Trophoblast cell (in vitro differentiated cells and primary cell): ENCODE data around the gene ZC3H18.
A peak's percentile ranks its signal among the peaks of the same experiment; 100 is the strongest.

Experiments used
- DNase-seq, 2 donors: peaks; one replicate each; pipeline ENCODE4 v3.0.0-alpha.2; 2016
- H2AFZ ChIP-seq: 2 replicates; pipeline ENCODE4 v1.6.1; 2013; ENCODE audit warnings: low read length, moderate library complexity, mild to moderate bottlenecking; ENCODE audit not compliant: insufficient read depth, poor library complexity
- H2AK5ac ChIP-seq: 2 replicates; pipeline ENCODE4 v1.6.1; 2013; ENCODE audit warnings: mild to moderate bottlenecking, low read length
- H2BK120ac ChIP-seq: 2 replicates; pipeline ENCODE4 v1.6.1; 2013; ENCODE audit warnings: low read length, mild to moderate bottlenecking, moderate library complexity; ENCODE audit not compliant: insufficient read depth, poor library complexity
- H2BK12ac ChIP-seq: 2 replicates; pipeline ENCODE4 v1.6.1; 2013; ENCODE audit warnings: mild to moderate bottlenecking, low read length, moderate library complexity
- H2BK5ac ChIP-seq: 2 replicates; pipeline ENCODE4 v1.6.1; 2013; ENCODE audit warnings: low read length, low read depth, moderate library complexity, mild to moderate bottlenecking; ENCODE audit not compliant: poor library complexity
- H3K14ac ChIP-seq: 2 replicates; pipeline ENCODE4 v1.6.1; 2013; ENCODE audit warnings: mild to moderate bottlenecking, low read length
- H3K18ac ChIP-seq: 2 replicates; pipeline ENCODE4 v1.6.1; 2013; ENCODE audit warnings: mild to moderate bottlenecking, low read length
- H3K23ac ChIP-seq: 2 replicates; pipeline ENCODE4 v1.6.1; 2013; ENCODE audit warnings: low read length
- H3K27ac ChIP-seq: 2 replicates; pipeline ENCODE4 v1.5.1; 2013; ENCODE audit warnings: low read depth, mild to moderate bottlenecking, inconsistent platforms, low read length, moderate library complexity
- H3K27me3 ChIP-seq: 2 replicates; pipeline ENCODE4 v1.6.1; 2013; ENCODE audit warnings: inconsistent platforms, mild to moderate bottlenecking, low read length, moderate library complexity; ENCODE audit not compliant: insufficient read depth
- H3K36me3 ChIP-seq, 2 experiments: 1 replicate in 1 of 2; 2 replicates in 1 of 2; pipeline ENCODE4 v1.6.1; 2013; ENCODE audit warnings: low read length in 2 of 2, mild to moderate bottlenecking in 2 of 2, moderate library complexity in 1 of 2; ENCODE audit not compliant: insufficient read depth in 2 of 2, control insufficient read depth in 1 of 2
- H3K4ac ChIP-seq: 2 replicates; pipeline ENCODE4 v1.6.1; 2013; ENCODE audit warnings: low read depth, mild to moderate bottlenecking, low read length, moderate library complexity
- H3K4me1 ChIP-seq, 2 experiments: 1 replicate in 1 of 2; 2 replicates in 1 of 2; pipeline ENCODE4 v1.6.1; 2013; ENCODE audit warnings: low read length in 2 of 2, mild to moderate bottlenecking in 2 of 2, moderate library complexity in 1 of 2; ENCODE audit not compliant: insufficient read depth in 2 of 2, control insufficient read depth in 1 of 2
- H3K4me2 ChIP-seq: 2 replicates; pipeline ENCODE4 v1.6.1; 2013; ENCODE audit warnings: inconsistent platforms, mild to moderate bottlenecking, low read length, moderate library complexity
- H3K4me3 ChIP-seq: 2 replicates; pipeline ENCODE4 v1.5.1; 2013; ENCODE audit warnings: mild to moderate bottlenecking, low read depth, low read length, inconsistent platforms
- H3K79me1 ChIP-seq: one replicate; pipeline ENCODE4 v1.6.1; 2013; ENCODE audit warnings: low read length
- H3K79me2 ChIP-seq: 2 replicates; pipeline ENCODE4 v1.6.1; 2013; ENCODE audit warnings: low read length, mild to moderate bottlenecking; ENCODE audit not compliant: control insufficient read depth, insufficient read depth, poor library complexity
- H3K9ac ChIP-seq: 2 replicates; pipeline ENCODE4 v1.6.1; 2013; ENCODE audit warnings: mild to moderate bottlenecking, low read length
- H3K9me3 ChIP-seq: 2 replicates; pipeline ENCODE4 v1.6.1; 2013; ENCODE audit warnings: low read depth, mild to moderate bottlenecking, control low read depth, inconsistent platforms, low read length; ENCODE audit not compliant: insufficient read depth
- H4K12ac ChIP-seq: 2 replicates; pipeline ENCODE4 v1.6.1; 2013; ENCODE audit warnings: low read depth, mild to moderate bottlenecking, low read length, moderate library complexity
- H4K8ac ChIP-seq: 2 replicates; pipeline ENCODE4 v1.6.1; 2013; ENCODE audit warnings: low read depth, mild to moderate bottlenecking, low read length, moderate library complexity
- H4K91ac ChIP-seq: one replicate; pipeline ENCODE4 v1.6.1; 2013; ENCODE audit warnings: low read depth, mild to moderate bottlenecking, low read length, moderate library complexity
- WGBS: extraction: QIAGEN DNeasy Blood & Tissue Kit; methylation state at CpG from one replicate; pipeline ENCODE4 v1.1.7; 2013; ENCODE audit warnings: missing lambda C conversion rate; ENCODE audit not compliant: insufficient read length, insufficient coverage; ENCODE audit errors: extremely low coverage; 5-methylcytosine and 5-hydroxymethylcytosine counted together

Gene ZC3H18

DNA sequence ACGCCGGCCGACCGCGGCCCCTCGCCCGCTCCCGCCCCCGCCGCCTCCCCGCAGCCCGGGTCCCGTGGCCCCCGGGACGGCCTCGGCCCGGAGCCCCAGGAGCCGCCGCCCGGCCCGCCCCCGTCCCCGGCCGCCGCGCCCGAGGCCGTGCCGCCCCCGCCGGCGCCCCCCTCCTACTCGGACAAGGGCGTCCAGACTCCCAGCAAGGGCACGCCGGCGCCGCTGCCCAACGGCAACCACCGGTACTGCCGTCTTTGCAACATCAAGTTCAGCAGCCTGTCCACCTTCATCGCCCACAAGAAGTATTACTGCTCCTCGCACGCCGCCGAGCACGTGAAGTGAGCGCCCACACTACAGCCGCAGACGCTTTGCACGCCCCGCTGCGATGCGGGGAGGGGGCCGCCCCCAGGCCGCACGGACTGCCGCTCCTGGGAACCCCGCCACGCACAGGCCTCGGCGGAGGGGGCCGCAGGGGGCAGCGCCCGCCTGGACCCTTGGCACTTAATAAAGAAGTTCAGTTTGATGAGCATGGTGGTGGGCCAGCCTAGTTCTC is 35.5 kb upstream of the ZC3H18 start:
- Histone ChIP-seq H3K9ac (peak overlapping the region; percentile 87), H3K9me3 (peaks cover 4% of the 10 kb centered on the region), H3K27me3 (no peaks in the 10 kb centered on the region), H3K4ac (peak overlapping the region; percentile 63), H3K14ac (peak overlapping the region; percentile 71), H3K23ac (no peak overlapping the region), H2AFZ (peak overlapping the region; percentile 33), H3K4me2 (peak overlapping the region; percentile 70), H3K4me3 (peak overlapping the region; percentile 85), H3K27ac (no peak overlapping the region), H3K36me3 (peaks cover 9 to 11% of the 10 kb centered on the region in 2 experiments), H4K12ac (peak overlapping the region; percentile 56), H3K79me2 (peaks cover 4% of the 10 kb centered on the region), H3K79me1 (peaks cover 8% of the 10 kb centered on the region), H3K4me1 (peaks cover 6 to 11% of the 10 kb centered on the region in 2 experiments), H2AK5ac (peak overlapping the region; percentile 73), H2BK5ac (no peak overlapping the region), H4K91ac (peak overlapping the region; percentile 99), H2BK12ac (no peak overlapping the region), H2BK120ac (peak overlapping the region; percentile 5), H4K8ac (peak overlapping the region; percentile 99), H3K18ac (peak overlapping the region; percentile 75)
- WGBS: no CpG with 5 or more reads among the region's 65 CpGs
- peak in 1 of 2 donors; percentile 14 for DNase-seq

DNA sequence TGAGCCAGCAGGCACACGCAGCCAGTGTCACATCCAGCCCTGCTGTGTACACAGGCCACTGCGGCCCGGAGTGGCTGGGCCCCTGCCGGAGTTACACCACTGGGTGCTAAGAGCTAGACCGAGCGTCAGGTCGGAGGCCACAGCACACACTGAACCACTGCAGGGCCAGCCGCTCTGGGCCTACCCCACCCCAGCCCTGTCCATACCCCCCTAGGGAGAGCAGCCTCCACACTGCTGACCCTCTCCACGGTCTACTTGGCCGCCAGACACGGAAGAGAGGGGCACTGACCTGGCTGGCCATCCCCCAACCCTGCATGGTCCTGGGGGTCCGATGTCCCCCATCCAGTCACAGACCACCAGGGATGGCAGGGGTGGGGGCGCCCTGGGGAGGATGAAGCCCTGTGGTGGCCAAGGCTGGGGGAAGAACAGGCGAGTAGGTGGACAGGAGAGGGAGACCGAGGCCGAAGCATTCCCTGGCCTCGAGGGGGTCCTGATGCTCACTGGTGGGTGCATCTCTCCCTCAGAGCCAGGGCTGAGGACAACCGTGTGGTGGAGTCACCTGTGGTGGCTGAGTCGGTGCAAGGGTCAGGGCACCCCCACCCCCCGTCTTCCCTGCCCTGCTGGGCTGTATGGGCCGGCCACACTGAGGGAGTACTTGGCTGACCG is 34.9 kb upstream of the ZC3H18 start:
- Histone ChIP-seq H3K4me1 (peaks cover 6 to 11% of the 10 kb centered on the region in 2 experiments), H3K27ac (no peak overlapping the region), H2BK120ac (no peak overlapping the region), H3K4ac (no peak overlapping the region), H3K36me3 (peaks cover 5 to 7% of the 10 kb centered on the region in 2 experiments), H3K79me2 (peaks cover 4% of the 10 kb centered on the region), H3K4me3 (no peak overlapping the region), H3K18ac (peak overlapping the region; percentile 75), H3K9me3 (peaks cover 4% of the 10 kb centered on the region), H3K79me1 (peaks cover 8% of the 10 kb centered on the region), H3K23ac (no peak overlapping the region), H2BK12ac (peak overlapping the region; percentile 16), H4K12ac (no peak overlapping the region), H2AK5ac (peak overlapping the region; percentile 73), H2BK5ac (no peak overlapping the region), H3K27me3 (no peaks in the 10 kb centered on the region), H2AFZ (peak overlapping the region; percentile 33), H3K9ac (no peak overlapping the region), H3K14ac (peak overlapping the region; percentile 71), H3K4me2 (peak overlapping the region; percentile 55), H4K8ac (peak overlapping the region; percentile 72), H4K91ac (peak overlapping the region; percentile 18)
- no peak for DNase-seq
- no CpG with 5 or more reads among the region's 22 CpGs for WGBS

DNA sequence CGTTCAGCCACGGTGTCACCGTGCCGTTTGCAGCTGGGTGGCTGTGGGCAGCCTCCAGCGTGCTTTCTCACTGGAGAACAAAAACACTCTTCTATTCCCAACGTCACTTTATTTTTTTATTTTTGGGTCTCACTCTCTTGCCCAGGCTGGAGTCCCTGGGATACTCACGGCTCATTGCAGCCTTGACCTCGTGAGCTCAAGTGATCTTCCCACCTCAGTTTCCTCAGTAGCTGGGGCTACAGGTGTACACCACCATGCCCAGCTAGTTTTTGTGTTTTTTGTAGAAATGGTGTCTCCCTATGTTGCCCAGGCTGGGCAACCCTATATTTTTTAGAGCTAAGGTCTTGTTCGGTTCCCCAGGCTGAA is 34.4 kb upstream of the ZC3H18 start:
- H3K4me2 ChIP-seq: no peak overlapping the region
- H4K8ac ChIP-seq: no peak overlapping the region
- H3K23ac ChIP-seq: no peak overlapping the region
- no peak overlapping the region for H3K9ac ChIP-seq
- H4K91ac ChIP-seq: no peak overlapping the region
- no peak overlapping the region for H3K4me3 ChIP-seq
- H3K79me2 ChIP-seq: peaks cover 4% of the 10 kb centered on the region
- peaks cover 3 to 5% of the 10 kb centered on the region in 2 experiments for H3K36me3 ChIP-seq
- WGBS: no CpG with 5 or more reads among the region's 9 CpGs
- DNase-seq: no peak
- peaks cover 6 to 11% of the 10 kb centered on the region in 2 experiments for H3K4me1 ChIP-seq
- no peak overlapping the region for H2BK5ac ChIP-seq
- no peaks in the 10 kb centered on the region for H3K27me3 ChIP-seq
- H3K9me3 ChIP-seq: peaks cover 4% of the 10 kb centered on the region
- H2BK12ac ChIP-seq: no peak overlapping the region
- no peak overlapping the region for H3K4ac ChIP-seq
- no peak overlapping the region for H2AFZ ChIP-seq
- H3K79me1 ChIP-seq: peaks cover 8% of the 10 kb centered on the region
- H3K18ac ChIP-seq: no peak overlapping the region
- H3K27ac ChIP-seq: no peak overlapping the region
- no peak overlapping the region for H2AK5ac ChIP-seq
- no peak overlapping the region for H3K14ac ChIP-seq
- H4K12ac ChIP-seq: no peak overlapping the region
- H2BK120ac ChIP-seq: no peak overlapping the region

GRCh38 chr16:88536510-88536909 is 33.7 kb upstream of the ZC3H18 start:
- Histone ChIP-seq H3K9me3 (peaks cover 4% of the 10 kb centered on the region), H2BK120ac (no peak overlapping the region), H3K18ac (no peak overlapping the region), H3K9ac (no peak overlapping the region), H3K4me2 (no peak overlapping the region), H3K4me3 (no peak overlapping the region), H3K79me1 (peaks cover 8% of the 10 kb centered on the region), H3K36me3 (peaks cover 3% of the 10 kb centered on the region in 2 experiments), H2AFZ (no peak overlapping the region), H2BK12ac (no peak overlapping the region), H3K4ac (no peak overlapping the region), H3K27ac (no peak overlapping the region), H3K79me2 (peaks cover 4% of the 10 kb centered on the region), H2BK5ac (no peak overlapping the region), H3K14ac (no peak overlapping the region), H4K91ac (no peak overlapping the region), H3K4me1 (peaks cover 6 to 11% of the 10 kb centered on the region in 2 experiments), H3K23ac (no peak overlapping the region), H4K12ac (no peak overlapping the region), H2AK5ac (no peak overlapping the region), H4K8ac (no peak overlapping the region), H3K27me3 (no peaks in the 10 kb centered on the region)
- WGBS: no CpG with 5 or more reads among the region's 11 CpGs
- DNase-seq: no peak
